ENCODE data around the gene MAN1A2. TPM values are rescaled to one million over a fixed set of nuclear protein-coding genes. Genes with fewer than 3 reads are reported as not detected.

Gene MAN1A2
- total RNA-seq, 1 donor from 2014 or later, result 30.7 TPM

- no peaks in the 10 kb centered on the region for H3K27me3 ChIP-seq
- TF ChIP-seq POLR2AphosphoS5 (IDR thresholded peaks at IDR 0.05; ENCODE audit: insufficient read depth in 1 of 2, low read depth in 1 of 2) (no peak), POLR2A (IDR thresholded peaks at IDR 0.05) (no peak), CTCF (IDR thresholded peaks at IDR 0.05) (no peak)
- H3K36me3 ChIP-seq, result no peaks in the 10 kb centered on the region
- intact Hi-C loops (cut with DNase I), result no loop called here
- no peaks in the 10 kb centered on the region for H3K4me1 ChIP-seq
- H3K27ac ChIP-seq, result no peak overlapping the region
- H3K9me3 ChIP-seq, result no peaks in the 10 kb centered on the region
- H3K4me3 ChIP-seq, result no peak overlapping the region
- no peak for DNase-seq (ENCODE audit: extremely low spot score in 2 of 2)
These were observed 210.1 kb downstream of the MAN1A2 start for GRCh38 chr1:117577191-117577885.

GRCh38 chr1:117578466-117578865 lies 211.2 kb downstream of the MAN1A2 start:
- Histone ChIP-seq H3K36me3 (no peaks in the 10 kb centered on the region), H3K27me3 (no peaks in the 10 kb centered on the region), H3K4me3 (no peak overlapping the region), H3K4me1 (no peaks in the 10 kb centered on the region), H3K9me3 (no peaks in the 10 kb centered on the region), H3K27ac (no peak overlapping the region)
- no peak for DNase-seq (ENCODE audit: extremely low spot score in 2 of 2)
- intact Hi-C loops (cut with DNase I), result no loop called here
- TF ChIP-seq CTCF (IDR thresholded peaks at IDR 0.05), result no peak
- TF ChIP-seq POLR2AphosphoS5 (IDR thresholded peaks at IDR 0.05; ENCODE audit: insufficient read depth in 1 of 2, low read depth in 1 of 2), result no peak
- no peak for TF ChIP-seq POLR2A (IDR thresholded peaks at IDR 0.05)

Other genes starting within 250 kb of the MAN1A2 start
- gene TRIM45, start 245.7 kb upstream of the MAN1A2 start, total RNA-seq, result 5.6 TPM
- not detected for gene VTCN1, start 156.5 kb upstream of the MAN1A2 start, total RNA-seq
- gene TENT5C, start 238.6 kb downstream of the MAN1A2 start, total RNA-seq, result 4.2 TPM

Data from vagina (tissue), 2 donors.